8988T (cell line): ENCODE data around the gene KLK4.
A peak's percentile ranks its signal among the peaks of the same experiment; 100 is the strongest.

ENCODE experiments used
- DNase-seq: peaks from one replicate; pipeline ENCODE4 v3.0.0; 2011

The KLK4 gene

GRCh38 chr19:50911206-50912101, at the start of gene KLK4:
TSS of gene KLK4 (minus strand) at chr19:50911395. CDS start at chr19:50910738, 657 bp downstream.
- DNase-seq: no peak

- no peak for DNase-seq
Observed at GRCh38 chr19:50959731-50960500, 48.7 kb upstream of the KLK4 start.

- DNase-seq: no peak
Observed at GRCh38 chr19:50957587-50957986, 46.4 kb upstream of the KLK4 start.

- DNase-seq: no peak
Observed at GRCh38 chr19:50952910-50953309, 41.7 kb upstream of the KLK4 start, which contains the start of gene KLK5. TSS of gene KLK5 (minus strand) at chr19:50953038. CDS start at chr19:50952657, 381 bp downstream.

- DNase-seq: no peak
Observed at GRCh38 chr19:50949861-50950260, 38.7 kb upstream of the KLK4 start.

GRCh38 chr19:50947123-50947522, 35.9 kb upstream of the KLK4 start:
- DNase-seq: no peak

- no peak for DNase-seq
Observed at GRCh38 chr19:50944795-50945194, 33.6 kb upstream of the KLK4 start.

- no peak for DNase-seq
Observed at GRCh38 chr19:50943074-50943828, 32.1 kb upstream of the KLK4 start.

GRCh38 chr19:50939596-50939995, 28.4 kb upstream of the KLK4 start:
- no peak for DNase-seq

GRCh38 chr19:50933640-50934039, 22.4 kb upstream of the KLK4 start:
- no peak for DNase-seq

- DNase-seq: no peak
Observed at GRCh38 chr19:50932690-50933083, 21.5 kb upstream of the KLK4 start.

- no peak for DNase-seq
Observed at GRCh38 chr19:50932018-50932689, 21.0 kb upstream of the KLK4 start.

- DNase-seq: no peak
Observed at GRCh38 chr19:50931023-50931422, 19.8 kb upstream of the KLK4 start.

- DNase-seq: no peak
Observed at GRCh38 chr19:50928831-50929230, 17.6 kb upstream of the KLK4 start.

- DNase-seq: no peak
Observed at GRCh38 chr19:50926144-50926543, 14.9 kb upstream of the KLK4 start.

GRCh38 chr19:50925734-50926133, 14.5 kb upstream of the KLK4 start:
- DNase-seq: no peak

- DNase-seq: no peak
Observed at GRCh38 chr19:50924586-50924985, 13.4 kb upstream of the KLK4 start.

GRCh38 chr19:50922317-50922853, 11.2 kb upstream of the KLK4 start:
- peak; percentile 52 for DNase-seq

- no peak for DNase-seq
Observed at GRCh38 chr19:50921426-50922316, 10.5 kb upstream of the KLK4 start.

- no peak for DNase-seq
Observed at GRCh38 chr19:50916069-50916468, 4.9 kb upstream of the KLK4 start.
